ENCODE measurements around the gene OR11A1. TPM values are rescaled to one million over a fixed set of nuclear protein-coding genes. Genes with fewer than 3 reads are reported as not detected.
"Not testable (repeated sequence)": the region's sequence is repeated elsewhere in the genome, so short reads cannot be mapped to it uniquely, and the experiment has no call there.

OR11A1 gene
- polyA plus RNA-seq, 2 of the 4 experiments (the other 2 are of a cell fraction), result not detected

DNA sequence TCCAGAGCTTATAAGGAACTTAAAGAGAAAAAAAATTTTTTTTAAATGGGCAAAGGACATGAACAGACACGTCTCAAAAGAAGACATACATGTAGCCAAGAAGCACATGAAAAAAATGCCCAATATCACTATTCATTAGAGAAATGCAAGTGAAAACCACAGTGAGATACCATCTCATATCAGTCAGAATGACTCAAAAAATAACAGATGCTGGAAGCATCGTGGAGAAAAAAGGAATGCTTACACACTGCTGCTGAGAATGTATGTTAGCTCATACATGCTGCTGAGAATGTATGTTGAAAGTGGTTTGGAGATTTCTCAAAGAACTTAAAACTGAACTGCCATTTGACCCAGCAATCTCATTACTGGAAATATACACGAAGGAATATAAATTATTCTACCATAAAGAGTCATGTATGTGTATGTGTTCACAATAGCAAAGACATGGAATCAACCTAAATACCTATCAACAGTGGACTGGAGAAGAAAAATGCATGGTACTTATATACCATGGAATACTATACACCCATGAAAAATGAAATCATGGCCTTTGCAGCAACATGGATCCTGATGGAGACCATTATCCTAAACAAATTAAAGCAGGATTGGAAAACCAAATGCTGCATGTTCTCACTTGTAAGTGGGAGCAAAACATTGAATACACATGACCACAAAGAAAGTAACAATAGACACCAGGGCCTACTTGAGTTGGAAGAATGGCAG, 5.2 kb downstream of the OR11A1 start:
- 3% methylated on average over 3 of the region's 3 CpGs for WGBS (ENCODE audit: missing lambda C conversion rate)
- POLR2A ChIA-PET, result no interaction called here
- CTCF ChIA-PET, result no interaction called here

DNA sequence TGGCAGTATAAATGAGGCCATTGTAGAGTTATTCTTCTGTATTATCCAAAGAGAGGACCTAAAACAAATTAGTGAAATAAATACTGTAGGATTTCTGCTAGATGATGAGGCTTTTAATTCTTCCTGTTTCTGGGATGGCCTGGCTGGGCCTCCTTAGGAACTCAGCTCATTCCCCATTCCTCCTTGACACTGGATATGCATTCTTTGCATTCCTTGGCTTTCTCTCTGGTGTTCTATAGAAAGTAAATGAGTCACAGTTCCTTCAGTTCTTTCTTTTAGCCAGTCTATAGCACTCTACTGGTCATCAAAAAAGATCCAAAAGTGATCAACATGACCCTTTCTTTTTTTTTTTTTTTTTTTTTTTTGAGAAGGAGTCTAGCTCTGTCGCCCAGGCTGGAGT, 9.2 kb downstream of the OR11A1 start:
- FAIRE-seq (no peak), ATAC-seq (no peak), DNase-seq (ENCODE audit: low read depth in 1 of 2, low spot score in 1 of 2) (no peak)
- no peak overlapping the region for H3K4me2 ChIP-seq
- ChIA-PET POLR2A (no interaction called here), CTCF (no interaction called here)
- H3K4me3 ChIP-seq, result no peak overlapping the region
- no CpG with 5 or more reads among the region's 1 CpG for WGBS (ENCODE audit: missing lambda C conversion rate)
- H3K27ac ChIP-seq, result no peak overlapping the region
- H3K4me1 ChIP-seq, result no peaks in the 10 kb centered on the region
- no peaks in the 10 kb centered on the region for H3K9me3 ChIP-seq
- TF ChIP-seq CBX8 (IDR thresholded peaks at IDR 0.05) (no peak), SMC3 (IDR thresholded peaks at IDR 0.05) (no peak), EHF (CRISPR knock-in tag; IDR thresholded peaks at IDR 0.05) (no peak)

More for the DNA sequence above, 5.2 kb downstream of the OR11A1 start:
- H3K4me1 ChIP-seq, result no peaks in the 10 kb centered on the region
- DNase-seq (ENCODE audit: low read depth in 1 of 2, low spot score in 1 of 2) (no peak), FAIRE-seq (no peak), ATAC-seq (no peak)
- no peak overlapping the region for H3K4me2 ChIP-seq
- H3K27ac ChIP-seq, result no peak overlapping the region
- TF ChIP-seq, protein P1, sequence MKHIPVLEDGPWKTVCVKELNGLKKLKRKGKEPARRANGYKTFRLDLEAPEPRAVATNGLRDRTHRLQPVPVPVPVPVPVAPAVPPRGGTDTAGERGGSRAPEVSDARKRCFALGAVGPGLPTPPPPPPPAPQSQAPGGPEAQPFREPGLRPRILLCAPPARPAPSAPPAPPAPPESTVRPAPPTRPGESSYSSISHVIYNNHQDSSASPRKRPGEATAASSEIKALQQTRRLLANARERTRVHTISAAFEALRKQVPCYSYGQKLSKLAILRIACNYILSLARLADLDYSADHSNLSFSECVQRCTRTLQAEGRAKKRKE (CRISPR knock-in tag; IDR thresholded peaks at IDR 0.05; ENCODE audit: low read depth), result no peak
- TF ChIP-seq ZNF302 (CRISPR knock-in tag; IDR thresholded peaks at IDR 0.05) (no peak), CBX2 (IDR thresholded peaks at IDR 0.05; ENCODE audit: borderline replicate concordance, low read depth) (no peak), HOXA7 (CRISPR knock-in tag; IDR thresholded peaks at IDR 0.05) (no peak), RCOR1 (IDR thresholded peaks at IDR 0.05; ENCODE audit: low read depth, low read length) (no peak), HDAC2 (IDR thresholded peaks at IDR 0.05) (no peak), RFX5 (IDR thresholded peaks at IDR 0.05) (no peak), POLR2AphosphoS2 (conservative IDR thresholded peaks at IDR 0.05; ENCODE audit: low read length) (no peak), ZSCAN20 (CRISPR knock-in tag; IDR thresholded peaks at IDR 0.05) (no peak), CBX8 (IDR thresholded peaks at IDR 0.05) (no peak)
- TF ChIP-seq, protein P2, sequence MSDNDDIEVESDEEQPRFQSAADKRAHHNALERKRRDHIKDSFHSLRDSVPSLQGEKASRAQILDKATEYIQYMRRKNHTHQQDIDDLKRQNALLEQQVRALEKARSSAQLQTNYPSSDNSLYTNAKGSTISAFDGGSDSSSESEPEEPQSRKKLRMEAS (IDR thresholded peaks at IDR 0.05), result no peak
- TF ChIP-seq, protein P3, sequence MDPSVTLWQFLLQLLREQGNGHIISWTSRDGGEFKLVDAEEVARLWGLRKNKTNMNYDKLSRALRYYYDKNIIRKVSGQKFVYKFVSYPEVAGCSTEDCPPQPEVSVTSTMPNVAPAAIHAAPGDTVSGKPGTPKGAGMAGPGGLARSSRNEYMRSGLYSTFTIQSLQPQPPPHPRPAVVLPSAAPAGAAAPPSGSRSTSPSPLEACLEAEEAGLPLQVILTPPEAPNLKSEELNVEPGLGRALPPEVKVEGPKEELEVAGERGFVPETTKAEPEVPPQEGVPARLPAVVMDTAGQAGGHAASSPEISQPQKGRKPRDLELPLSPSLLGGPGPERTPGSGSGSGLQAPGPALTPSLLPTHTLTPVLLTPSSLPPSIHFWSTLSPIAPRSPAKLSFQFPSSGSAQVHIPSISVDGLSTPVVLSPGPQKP (IDR thresholded peaks at IDR 0.05; ENCODE audit: low read depth, low read length), result no peak
- no peak overlapping the region for H3K4me3 ChIP-seq
- no peaks in the 10 kb centered on the region for H3K9me3 ChIP-seq

GRCh38 chr6:29444031-29444430, 12.8 kb downstream of the OR11A1 start:
- H3K4me1 ChIP-seq; H3K4me2 ChIP-seq; ATAC-seq; DNase-seq (ENCODE audit: low read depth in 1 of 2, low spot score in 1 of 2); H3K9me3 ChIP-seq; FAIRE-seq; H3K4me3 ChIP-seq; H3K27ac ChIP-seq; POLR2A ChIA-PET: not testable (repeated sequence)
- CTCF ChIA-PET, result interaction anchor here (0.6 kb wide), 1 partner anchor 30 kb away, joined by 3 read pairs; no protein-coding TSS in a partner anchor
- WGBS (ENCODE audit: missing lambda C conversion rate), result 0% methylated on average over 1 of the region's 1 CpG

DNA sequence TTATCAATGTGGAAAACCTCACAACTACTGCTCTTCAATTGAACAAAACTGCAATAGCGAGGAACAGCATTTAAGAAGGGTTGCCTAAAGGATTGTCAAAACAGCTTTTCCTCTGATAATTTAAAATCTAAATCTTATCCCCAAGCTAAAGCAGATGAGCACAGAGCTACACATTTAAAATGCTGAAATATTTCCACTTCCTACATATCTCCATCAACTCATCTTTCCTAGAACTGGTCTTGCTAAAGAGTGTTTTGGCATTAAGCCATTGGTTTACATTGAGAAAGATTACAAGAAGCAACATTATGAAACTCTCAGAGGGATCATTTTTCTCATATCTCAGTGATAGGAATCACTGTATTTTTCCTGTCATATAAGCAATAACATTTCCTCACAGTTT, 14.2 kb downstream of the OR11A1 start:
- Histone ChIP-seq H3K9me3 (no peaks in the 10 kb centered on the region), H3K4me2 (no peak overlapping the region), H3K4me1 (no peaks in the 10 kb centered on the region), H3K4me3 (no peak overlapping the region), H3K27ac (no peak overlapping the region)
- POLR2A ChIA-PET, result no interaction called here
- FAIRE-seq (no peak), ATAC-seq (no peak), DNase-seq (ENCODE audit: low read depth in 1 of 2, low spot score in 1 of 2) (no peak)
- CTCF ChIA-PET, result no interaction called here
- WGBS (ENCODE audit: missing lambda C conversion rate), result 0% methylated on average over 1 of the region's 1 CpG
- TF ChIP-seq CHD2 (IDR thresholded peaks at IDR 0.05; ENCODE audit: low read length, partially characterized antibody) (no peak), GATA3 (IDR thresholded peaks at IDR 0.05; ENCODE audit: borderline replicate concordance) (no peak), USF2 (IDR thresholded peaks at IDR 0.05) (no peak), JUNB (IDR thresholded peaks at IDR 0.05) (no peak), MAZ (IDR thresholded peaks at IDR 0.05; ENCODE audit: borderline replicate concordance, low read depth, low read length) (no peak), CBX8 (IDR thresholded peaks at IDR 0.05) (no peak), SREBF2 (IDR thresholded peaks at IDR 0.05) (no peak), ZNF302 (CRISPR knock-in tag; IDR thresholded peaks at IDR 0.05) (no peak), MYC (IDR thresholded peaks at IDR 0.05; ENCODE audit: borderline replicate concordance, low read length) (no peak), NFE2L2 (conservative IDR thresholded peaks at IDR 0.05; ENCODE audit: low read length) (no peak), HOXA7 (CRISPR knock-in tag; IDR thresholded peaks at IDR 0.05) (no peak)
- TF ChIP-seq, protein P4, sequence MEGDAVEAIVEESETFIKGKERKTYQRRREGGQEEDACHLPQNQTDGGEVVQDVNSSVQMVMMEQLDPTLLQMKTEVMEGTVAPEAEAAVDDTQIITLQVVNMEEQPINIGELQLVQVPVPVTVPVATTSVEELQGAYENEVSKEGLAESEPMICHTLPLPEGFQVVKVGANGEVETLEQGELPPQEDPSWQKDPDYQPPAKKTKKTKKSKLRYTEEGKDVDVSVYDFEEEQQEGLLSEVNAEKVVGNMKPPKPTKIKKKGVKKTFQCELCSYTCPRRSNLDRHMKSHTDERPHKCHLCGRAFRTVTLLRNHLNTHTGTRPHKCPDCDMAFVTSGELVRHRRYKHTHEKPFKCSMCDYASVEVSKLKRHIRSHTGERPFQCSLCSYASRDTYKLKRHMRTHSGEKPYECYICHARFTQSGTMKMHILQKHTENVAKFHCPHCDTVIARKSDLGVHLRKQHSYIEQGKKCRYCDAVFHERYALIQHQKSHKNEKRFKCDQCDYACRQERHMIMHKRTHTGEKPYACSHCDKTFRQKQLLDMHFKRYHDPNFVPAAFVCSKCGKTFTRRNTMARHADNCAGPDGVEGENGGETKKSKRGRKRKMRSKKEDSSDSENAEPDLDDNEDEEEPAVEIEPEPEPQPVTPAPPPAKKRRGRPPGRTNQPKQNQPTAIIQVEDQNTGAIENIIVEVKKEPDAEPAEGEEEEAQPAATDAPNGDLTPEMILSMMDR (IDR thresholded peaks at IDR 0.05), result no peak
- TF ChIP-seq, protein P5, sequence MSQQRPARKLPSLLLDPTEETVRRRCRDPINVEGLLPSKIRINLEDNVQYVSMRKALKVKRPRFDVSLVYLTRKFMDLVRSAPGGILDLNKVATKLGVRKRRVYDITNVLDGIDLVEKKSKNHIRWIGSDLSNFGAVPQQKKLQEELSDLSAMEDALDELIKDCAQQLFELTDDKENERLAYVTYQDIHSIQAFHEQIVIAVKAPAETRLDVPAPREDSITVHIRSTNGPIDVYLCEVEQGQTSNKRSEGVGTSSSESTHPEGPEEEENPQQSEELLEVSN (IDR thresholded peaks at IDR 0.05; ENCODE audit: borderline replicate concordance, low read depth), result no peak
- TF ChIP-seq, protein P3 (IDR thresholded peaks at IDR 0.05; ENCODE audit: low read depth, low read length), result no peak
